ENCODE data around the gene ARID1A. TPM values are rescaled to one million over a fixed set of nuclear protein-coding genes. Genes with fewer than 3 reads are reported as not detected.

ARID1A gene
- total and polyA plus RNA-seq, 9 of the 15 experiments (the other 6 are each of a cell fraction or from before 2014, with no cell fraction given) = 8.3 to 88.3 (median 22.5) TPM

GRCh38 chr1:26730695-26731094, 34.9 kb downstream of the ARID1A start:
- Histone ChIP-seq H3K36me3 (ENCODE audit: control insufficient read depth, insufficient read depth, low read length) (peaks cover 88% of the 10 kb centered on the region), H3K9me1 (ENCODE audit: control insufficient read depth, insufficient read depth, low read length) (peaks cover 8% of the 10 kb centered on the region), H3K4me2 (ENCODE audit: insufficient read depth, low read length) (no peak overlapping the region), H3K79me2 (ENCODE audit: control insufficient read depth, insufficient read depth, low read length) (peaks cover 91% of the 10 kb centered on the region), H2AFZ (ENCODE audit: low read depth, low read length) (no peak overlapping the region), H4K20me1 (replicated peaks; ENCODE audit: control insufficient read depth, insufficient read depth, low read length) (peaks cover 8% of the 10 kb centered on the region; the same call in 1 of the 2 replicates), H3K9ac (ENCODE audit: insufficient read depth in 1 of 2, low read depth in 2 of 2, low read length in 2 of 2) (no peak overlapping the region; a peak in 1 of 4 replicates), H3K4me1 (replicated peaks in 1 of 2; ENCODE audit: control insufficient read depth in 2 of 2, insufficient read depth in 2 of 2, low read length in 2 of 2) (peaks cover 6 to 7% of the 10 kb centered on the region in 2 experiments; a peak in 3 of 5 replicates), H3K9me3 (replicated peaks; ENCODE audit: control insufficient read depth, insufficient read depth, low read depth, low read length) (no peaks in the 10 kb centered on the region), H3K27ac (ENCODE audit: extremely low read depth, low read depth, low read length) (no peak overlapping the region), H3K27me3 (ENCODE audit: control insufficient read depth in 2 of 2, insufficient read depth in 2 of 2, low read length in 2 of 2) (no peaks in the 10 kb centered on the region), H3K4me3 (no peak overlapping the region)
- intact Hi-C loops (cut with micrococcal nuclease) = no loop called here
- DNase-seq (ENCODE audit: extremely low read depth in 1 of 4, low spot score in 3 of 4) = no peak
- ATAC-seq = no peak
- ChIA-PET CTCF (ENCODE audit: low intra/inter-chr PET ratio) (no interaction called here), POLR2A (interaction anchor here (0.6 to 14.8 kb wide), 7 partner anchors 9 to 592 kb away, joined by 3 to 301 read pairs (median 3); partner anchors contain the start of gene ARID1A)
- no peak for FAIRE-seq
- no TSS peak for BruUV-seq (replicated peaks)
- in situ Hi-C loops (cut with MboI) = no loop called here
- 94% methylated on average over 2 of the region's 2 CpGs for WGBS (ENCODE audit: insufficient coverage, low coverage, missing lambda C conversion rate)
- TF ChIP-seq NCOR1 (IDR thresholded peaks at IDR 0.05) (no peak), NR0B1 (IDR thresholded peaks at IDR 0.05; ENCODE audit: partially characterized antibody) (no peak), CHD4 (IDR thresholded peaks at IDR 0.05; ENCODE audit: insufficient read depth, insufficient replicate concordance, low read depth, low read length, poor library complexity, severe bottlenecking) (no peak), XRCC4 (IDR thresholded peaks at IDR 0.05; ENCODE audit: extremely low read depth, insufficient read depth, insufficient read length) (no peak), BHLHE40 (IDR thresholded peaks at IDR 0.05; ENCODE audit: low read length) (no peak), GATAD2B (IDR thresholded peaks at IDR 0.05; ENCODE audit: borderline replicate concordance) (no peak), ZBTB2 (IDR thresholded peaks at IDR 0.05) (no peak), ZNF518B (CRISPR knock-in tag; IDR thresholded peaks at IDR 0.05) (no peak), NFYB (IDR thresholded peaks at IDR 0.05; ENCODE audit: extremely low read depth, insufficient read length) (no peak), FOXP4 (CRISPR knock-in tag; IDR thresholded peaks at IDR 0.05; ENCODE audit: borderline replicate concordance) (no peak)

Data from K562 (cell line).